CD4-positive, alpha-beta T cell treated with Interleukin-17A for 4 hours (primary cell): ENCODE results near the gene ACTL6B.
"Not testable (repeated sequence)": the region's sequence is repeated elsewhere in the genome, so short reads cannot be mapped to it uniquely, and the experiment has no call there.

Experiments
- DNase-seq: peaks from one replicate; pipeline ENCODE4 v3.0.0-alpha.2; 2020; ENCODE audit warnings: mixed read lengths

The ACTL6B gene

DNA sequence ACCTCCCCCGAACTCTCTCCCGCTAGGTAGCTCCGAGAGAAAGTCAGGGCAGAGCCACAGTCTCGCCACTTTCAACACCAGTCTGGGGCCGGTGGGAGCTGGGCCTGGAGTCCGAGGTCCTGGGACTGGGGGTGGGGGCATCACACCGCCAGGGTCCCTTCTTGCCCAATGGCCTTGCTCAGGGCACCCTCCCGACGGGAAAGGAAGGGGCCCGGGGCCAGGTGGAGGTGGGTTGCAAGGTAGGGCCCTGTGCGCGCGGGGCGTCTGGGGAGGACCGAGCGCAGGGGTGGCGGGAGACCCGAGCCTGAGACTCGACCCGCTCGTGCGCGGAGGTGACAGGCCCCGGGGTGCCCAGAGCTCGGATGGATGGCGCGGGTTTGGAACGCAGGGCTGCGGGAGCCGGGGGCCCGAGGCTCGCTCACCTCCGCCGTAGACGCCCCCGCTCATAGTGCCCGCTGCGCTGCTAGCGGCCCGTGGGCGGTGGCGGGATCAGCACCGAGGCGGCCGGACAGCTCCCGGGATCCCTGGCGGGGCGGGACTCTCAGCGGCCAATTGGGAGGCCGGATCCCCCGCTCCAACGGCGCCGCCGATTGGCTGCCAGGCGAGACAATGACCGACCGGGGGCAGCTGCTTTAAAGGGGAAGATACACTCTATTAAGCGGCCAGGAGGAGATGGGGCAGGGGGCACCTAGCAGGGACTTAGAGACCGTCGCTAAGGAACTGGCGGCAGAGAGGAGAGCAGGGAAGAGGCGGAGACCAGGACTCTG lies at the start of gene ACTL6B:
ACTL6B (minus strand) TSS at position 541 of the 767 bp plus-strand sequence; CDS start at position 447, 94 bp downstream.
- DNase-seq, result peak; percentile 58

DNA sequence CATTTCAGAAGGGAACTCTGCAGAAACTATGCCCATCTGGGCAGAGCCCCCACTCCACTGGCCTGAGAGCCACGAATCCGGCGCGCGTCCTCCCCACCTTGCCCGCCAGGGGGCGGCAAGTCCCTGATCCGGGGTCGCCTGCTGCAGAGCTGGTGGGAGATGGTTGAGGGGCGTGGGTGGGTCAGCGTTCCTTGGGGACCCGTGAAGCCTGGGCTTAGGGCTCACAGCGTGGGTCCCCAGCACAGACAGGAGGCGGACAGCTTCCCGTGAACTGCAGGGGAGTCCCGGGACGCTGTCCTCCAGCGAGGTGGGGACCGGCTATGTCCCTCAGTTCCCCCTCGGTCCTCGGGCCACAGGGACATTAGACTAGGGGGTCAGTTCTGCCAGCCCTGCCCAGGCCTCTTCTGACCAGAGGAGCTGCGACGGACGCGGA lies 49.1 kb upstream of the ACTL6B start:
- peak; percentile 82 for DNase-seq

DNA sequence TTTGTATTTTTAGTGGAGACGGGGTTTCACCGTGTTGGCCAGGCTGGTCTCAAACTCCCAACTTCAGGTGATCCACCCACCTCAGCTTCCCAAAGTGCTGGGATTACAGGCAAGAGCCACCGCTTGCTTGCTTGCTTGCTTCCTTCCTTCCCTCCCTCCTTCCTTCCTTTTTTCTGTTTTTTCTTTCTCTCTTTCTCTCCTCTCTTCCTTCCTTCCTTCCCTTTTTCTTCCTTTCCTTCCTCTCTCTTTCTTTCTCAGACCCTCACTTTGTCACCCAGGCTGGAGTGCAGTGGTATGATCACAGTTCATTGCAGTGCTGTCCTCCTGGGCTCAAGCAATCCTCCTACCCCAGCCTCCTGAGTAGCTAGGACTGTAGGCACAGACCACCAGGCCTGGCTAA lies 44.8 kb upstream of the ACTL6B start:
- DNase-seq, result not testable (repeated sequence)

DNA sequence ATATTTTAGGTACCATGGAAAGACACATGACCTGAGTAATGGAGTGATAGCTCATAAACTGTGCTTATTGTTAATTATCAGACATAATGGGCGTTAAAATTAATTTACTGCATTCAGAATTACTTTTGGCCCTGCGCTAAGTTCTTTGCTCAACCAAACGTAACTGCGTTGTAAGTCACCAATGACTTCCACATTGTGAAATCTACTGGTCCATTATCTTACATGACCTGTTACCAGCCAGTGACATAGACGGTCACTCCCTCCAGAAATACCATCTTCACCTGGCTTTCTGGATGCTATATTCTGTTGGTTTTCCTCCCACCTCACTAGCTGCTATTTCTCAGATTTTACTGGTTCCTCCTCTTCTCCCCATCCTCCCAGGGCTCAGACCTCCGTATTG lies 42.8 kb upstream of the ACTL6B start:
- DNase-seq, result no peak

DNA sequence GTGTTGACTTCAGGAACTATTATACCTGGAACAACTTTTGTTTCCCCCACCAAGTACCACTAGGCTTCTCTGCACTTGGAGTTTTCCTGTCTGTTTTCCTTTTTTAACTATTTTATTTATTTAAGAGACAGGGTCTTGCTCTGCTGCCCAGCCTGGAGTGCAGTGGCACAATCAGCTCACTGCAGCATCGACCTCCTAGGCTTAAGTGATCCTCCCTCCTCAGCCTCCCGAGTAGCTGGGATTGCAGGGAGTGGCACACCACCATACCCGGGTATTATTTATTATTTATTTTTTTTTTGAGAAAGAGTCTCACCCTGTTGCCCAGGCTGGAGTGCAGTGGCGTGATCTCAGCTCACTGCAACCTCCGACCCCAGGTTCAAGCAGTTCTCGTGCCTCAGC lies 39.9 kb upstream of the ACTL6B start:
- DNase-seq, result no peak

DNA sequence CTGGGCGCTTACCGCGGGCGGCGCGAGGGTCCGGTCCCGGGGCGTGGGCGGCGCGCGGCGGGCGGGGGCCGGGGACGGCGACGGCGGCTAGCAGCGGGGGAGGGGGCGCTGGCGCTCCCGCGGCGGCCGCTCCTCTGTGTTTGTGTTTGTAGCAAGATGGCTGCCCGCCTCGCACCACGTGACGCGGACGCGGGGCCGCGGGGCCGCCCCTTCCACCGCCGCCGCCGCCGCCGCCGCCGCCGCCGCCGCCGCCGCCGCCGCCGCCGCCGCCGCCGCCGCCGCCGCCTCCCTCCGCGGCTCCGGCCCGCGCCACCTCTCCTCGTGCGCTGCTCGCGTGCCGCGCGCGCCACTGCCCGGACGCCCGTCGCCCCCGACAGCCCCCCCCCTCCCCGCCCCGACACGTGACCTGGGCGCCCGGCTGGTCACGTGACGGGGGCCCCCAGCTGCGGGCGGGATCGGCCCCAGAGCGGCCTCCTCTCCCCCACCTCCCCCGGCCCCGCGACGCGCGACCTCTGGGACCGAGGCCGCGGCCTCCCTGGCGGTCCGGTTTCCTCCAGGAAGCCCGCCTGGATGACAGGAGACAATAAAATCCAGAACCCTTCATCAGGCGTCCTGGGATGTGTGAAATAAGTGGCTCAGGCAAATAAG lies 38.0 kb upstream of the ACTL6B start, which contains the start of gene GIGYF1:
GIGYF1 (minus strand) TSS at position 153 of the 648 bp plus-strand sequence. CDS start 6,012 bp downstream, outside the sequence.
- DNase-seq, result peak; percentile 81

DNA sequence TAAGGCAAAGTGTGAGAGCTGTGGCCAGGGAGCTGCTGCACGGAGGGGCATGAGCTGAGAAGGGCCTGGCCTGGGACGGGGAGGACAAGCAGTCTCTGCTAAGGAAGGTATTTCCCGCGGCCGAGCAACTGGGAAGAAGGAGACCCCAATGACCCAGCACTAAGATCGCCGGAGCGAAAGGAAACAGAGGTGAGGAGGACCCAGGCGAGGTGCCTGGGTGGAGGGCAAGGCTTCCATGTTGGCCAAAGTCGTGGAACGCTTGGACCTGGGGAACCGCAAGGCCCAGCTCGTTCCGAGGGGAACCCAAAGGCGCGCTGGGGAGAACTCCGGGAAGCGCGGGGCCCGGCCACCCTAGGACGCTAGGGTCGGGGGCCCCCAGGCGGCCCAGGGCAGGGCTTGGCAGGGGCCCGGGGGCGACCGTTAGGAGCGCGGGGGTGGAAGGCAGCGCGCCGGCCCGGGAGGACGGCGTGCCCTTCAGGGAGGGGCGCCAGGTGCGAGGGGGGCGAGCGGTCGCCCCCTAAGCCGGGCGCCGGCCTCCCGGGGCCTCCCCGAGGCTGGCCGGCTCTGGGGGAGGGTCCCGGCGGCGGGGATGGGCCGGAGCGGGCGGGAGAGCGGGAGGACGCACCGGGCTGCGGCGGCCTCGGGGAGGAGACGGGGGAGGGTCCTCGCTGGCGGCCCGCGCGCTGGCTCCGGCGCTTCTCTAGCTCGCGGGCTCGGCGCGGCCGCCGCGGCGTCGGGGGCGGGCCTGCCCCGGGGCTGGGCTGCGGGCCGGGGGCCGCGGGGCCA lies 37.3 kb upstream of the ACTL6B start:
- DNase-seq, result no peak

DNA sequence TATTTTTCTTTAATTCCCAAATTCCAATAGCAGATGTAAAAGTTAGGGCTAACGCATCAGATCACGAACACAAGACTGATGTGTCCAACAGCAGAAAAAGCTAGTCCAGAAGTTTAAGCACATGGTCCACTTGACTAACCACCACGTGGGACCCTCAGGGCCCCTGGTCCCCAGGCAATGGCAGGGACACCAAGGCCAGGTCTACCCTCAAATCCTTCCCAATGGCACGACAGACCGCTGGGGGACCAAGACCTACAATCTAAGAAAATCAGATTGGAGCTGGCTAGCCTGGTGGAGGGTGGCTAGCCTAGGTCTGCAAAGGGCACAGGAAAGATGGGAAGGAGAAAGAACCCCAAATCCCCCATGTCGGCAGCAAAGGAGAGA lies 36.3 kb upstream of the ACTL6B start:
- DNase-seq, result no peak

DNA sequence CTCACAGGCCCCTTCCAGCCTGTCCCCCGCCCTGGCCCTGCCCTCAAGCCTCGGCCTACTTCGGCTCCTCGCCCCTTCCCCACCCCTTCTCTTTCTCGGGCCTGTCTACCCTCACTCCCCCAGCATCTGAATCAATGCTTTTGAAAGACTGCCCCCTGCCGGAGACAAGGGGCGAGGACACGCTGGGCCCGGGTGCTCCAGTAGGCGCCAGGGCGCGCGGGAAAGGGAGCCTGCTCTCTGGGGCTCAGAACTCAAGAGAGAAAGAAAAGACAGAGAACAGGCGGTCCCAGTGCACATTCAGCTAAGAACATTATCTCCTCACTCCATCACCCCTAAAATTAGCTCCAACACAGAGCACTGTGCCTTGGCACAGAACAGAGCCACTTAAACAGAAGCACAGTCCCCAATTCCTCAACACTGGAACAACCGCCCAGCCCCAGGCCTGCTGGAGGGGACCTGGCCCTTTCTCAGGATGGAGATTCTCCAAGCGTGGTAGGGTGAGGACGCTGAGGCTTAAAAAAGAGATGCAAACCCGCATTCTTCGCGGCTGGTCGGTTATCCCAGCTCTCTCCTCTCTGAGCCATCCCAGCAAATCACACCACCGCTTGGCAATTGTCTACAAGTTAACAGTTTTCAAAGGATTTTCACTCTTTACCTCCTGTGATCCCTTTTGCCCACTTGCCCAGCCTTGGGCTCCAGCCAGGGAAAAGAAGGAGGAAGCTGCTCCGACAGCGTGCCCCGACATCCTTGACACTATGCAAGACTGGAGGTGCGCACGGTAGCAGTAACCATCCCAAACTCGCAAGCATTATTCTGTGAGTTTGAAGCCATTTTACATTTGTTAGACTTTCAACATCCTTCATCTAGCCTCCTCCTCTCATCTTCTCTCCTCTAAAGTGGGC lies 35.7 kb upstream of the ACTL6B start:
- DNase-seq, result peak; percentile 89

DNA sequence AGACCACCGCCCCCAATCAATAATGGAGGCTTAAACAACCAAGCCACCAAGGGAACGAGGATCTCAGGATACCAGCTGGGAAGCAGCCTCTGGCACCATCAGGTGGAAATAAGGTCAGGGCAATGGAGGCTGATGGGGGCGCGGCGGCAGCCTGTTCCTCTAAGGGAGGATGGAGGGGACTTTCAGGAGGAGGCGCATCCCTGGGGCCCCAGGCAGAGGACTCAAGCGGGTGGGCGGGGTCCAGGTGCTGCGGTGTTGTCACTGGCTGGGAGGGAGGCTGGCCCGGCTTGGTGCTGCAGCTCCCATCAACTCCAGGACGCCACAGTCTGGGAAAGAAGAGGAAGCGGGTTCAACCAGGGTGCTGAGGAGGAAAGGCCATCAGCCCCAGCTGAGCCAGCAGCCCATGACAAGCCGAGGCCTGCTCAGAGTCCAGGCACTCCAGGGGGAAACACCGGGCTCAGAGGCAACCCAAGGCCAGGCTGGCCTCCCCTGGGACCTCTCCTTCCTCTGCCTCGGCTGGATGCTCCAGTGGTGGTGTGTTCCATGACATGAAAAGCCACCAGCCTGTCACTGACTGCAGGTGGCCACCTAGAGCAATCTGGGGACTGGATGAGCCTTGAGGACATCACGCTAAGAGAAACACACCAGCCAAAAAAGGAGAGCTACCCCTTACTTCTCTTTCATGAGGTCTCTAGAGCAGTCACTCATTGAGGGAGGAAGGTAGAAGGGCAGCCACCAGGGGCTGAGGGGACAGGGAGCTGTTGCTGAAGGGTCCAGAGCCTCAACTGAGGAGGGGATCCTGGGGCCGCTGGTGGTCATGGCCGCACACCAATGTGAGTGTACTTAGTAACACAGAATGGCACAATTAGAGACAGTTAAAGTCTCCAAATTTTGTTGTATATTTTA lies 33.2 kb upstream of the ACTL6B start:
- no peak for DNase-seq

DNA sequence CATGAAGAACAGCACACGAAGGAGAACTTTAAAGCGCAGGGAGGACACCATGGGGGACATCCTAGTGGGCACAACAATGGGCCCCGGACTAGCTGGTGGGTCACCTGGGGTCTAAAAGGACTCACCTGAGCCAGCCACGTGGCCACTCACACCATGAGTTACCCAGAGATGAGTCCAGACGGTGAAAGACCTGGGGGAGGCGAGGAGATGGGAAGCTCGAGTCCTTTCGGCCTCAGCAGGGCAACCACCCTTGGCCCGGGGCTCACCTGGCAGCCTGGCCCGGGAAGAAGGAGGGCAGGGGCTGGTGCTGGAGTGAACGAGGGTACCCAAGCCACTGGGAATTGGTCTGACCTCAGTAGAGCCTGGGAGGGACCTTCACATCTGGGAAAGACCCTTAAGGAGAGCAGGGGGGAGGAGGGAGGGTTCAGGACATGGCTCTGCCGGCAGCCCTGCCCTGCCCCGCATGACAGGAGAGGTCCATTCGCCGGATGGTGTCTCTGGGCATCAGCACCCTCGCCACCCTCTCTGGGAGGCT lies 32.1 kb upstream of the ACTL6B start:
- no peak for DNase-seq

DNA sequence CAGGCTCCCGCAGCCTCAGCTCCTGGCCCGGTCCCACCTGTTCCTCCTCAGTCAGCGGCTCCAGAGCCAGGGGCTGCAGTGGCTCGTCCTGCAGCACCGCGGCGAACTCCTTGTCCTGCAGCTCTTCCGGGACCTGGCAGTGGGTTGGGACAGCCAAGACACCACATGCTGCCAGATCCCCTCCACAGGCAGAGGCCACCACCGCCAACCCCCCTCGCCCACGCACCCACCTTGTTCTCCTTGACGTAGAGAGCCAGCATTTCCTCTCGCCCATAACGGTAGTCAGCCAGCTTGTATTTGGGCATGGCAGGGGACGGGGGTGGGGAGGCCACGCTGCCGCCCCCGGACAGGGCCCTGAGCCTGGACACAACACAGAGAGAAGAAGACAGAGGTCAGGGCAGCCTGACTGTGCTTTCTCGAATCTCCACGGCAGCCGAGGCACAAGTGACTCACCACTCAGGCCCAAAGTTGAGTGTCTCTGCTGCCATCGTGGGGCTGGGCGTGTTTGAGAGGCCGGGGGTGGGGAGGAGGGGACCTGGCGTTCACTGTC lies 31.6 kb upstream of the ACTL6B start:
- DNase-seq, result no peak

DNA sequence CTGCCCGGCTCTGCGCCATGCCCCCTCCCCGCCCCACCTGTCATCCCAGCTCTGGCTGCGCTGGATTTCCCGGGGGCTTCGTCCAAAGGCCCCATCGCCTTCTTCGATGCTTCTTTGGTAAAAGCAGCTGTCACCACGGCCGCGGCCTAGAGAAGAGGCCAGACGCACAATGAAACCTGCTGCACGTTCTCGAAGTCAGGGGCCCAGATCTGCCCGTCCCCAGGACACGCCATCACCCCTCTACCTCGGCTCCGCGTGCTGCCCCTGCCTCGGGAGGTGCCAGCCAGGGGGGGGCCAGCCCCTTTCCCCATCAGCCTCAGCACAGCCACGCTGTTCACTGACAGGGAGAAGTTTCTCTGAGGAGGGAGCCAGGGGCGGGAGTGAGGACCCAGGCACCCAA lies 31.0 kb upstream of the ACTL6B start:
- DNase-seq, result no peak

DNA sequence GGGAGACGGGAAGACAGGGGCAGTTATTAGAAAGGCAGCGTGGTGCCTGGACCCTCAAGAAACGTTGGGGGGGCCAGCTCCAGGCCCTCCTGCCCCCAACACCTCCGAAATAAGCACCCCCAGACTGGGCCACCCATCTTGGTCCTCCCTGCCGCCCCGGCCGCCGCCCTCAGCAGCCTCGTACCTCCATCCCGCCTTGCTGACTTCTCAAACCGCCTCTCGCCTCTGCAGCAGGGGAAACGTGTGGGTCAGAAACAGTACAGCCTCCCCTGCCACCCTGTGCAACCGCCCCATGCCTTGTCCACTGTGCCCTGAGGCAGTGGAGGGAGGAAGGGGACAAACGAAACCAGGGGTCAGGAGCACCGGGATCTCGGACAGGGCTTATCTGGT lies 30.6 kb upstream of the ACTL6B start:
- no peak for DNase-seq

DNA sequence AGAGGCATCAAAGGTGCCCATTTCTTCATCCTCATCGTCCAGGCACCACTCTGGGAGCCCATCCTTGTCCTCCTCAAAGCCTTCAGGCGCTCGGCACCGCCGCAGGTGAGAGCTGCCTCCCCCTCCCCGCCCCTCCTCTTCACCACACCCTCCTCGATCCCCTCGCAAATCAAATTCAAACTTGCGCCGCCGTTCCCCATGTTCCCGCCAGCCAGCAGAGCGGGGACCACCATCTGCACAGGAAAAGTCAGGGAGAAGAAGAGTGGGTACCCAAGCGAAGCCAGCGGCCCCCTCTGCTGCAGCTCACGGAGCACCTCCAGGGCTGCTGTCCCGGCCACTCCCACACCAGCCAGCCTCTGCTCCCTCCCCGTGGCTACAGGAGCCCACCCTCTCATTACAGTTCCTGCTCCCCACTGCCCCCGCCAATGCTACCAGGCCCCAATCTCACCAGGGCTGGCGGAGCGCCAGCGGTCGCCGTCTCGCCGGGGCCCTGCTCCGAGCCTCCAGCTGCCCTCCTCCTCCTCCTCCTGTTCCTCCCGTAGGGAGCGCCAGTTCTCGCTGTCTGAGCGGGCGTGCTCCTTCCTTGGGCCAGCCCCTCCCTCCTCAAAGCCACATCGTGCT lies 30.1 kb upstream of the ACTL6B start:
- no peak for DNase-seq

DNA sequence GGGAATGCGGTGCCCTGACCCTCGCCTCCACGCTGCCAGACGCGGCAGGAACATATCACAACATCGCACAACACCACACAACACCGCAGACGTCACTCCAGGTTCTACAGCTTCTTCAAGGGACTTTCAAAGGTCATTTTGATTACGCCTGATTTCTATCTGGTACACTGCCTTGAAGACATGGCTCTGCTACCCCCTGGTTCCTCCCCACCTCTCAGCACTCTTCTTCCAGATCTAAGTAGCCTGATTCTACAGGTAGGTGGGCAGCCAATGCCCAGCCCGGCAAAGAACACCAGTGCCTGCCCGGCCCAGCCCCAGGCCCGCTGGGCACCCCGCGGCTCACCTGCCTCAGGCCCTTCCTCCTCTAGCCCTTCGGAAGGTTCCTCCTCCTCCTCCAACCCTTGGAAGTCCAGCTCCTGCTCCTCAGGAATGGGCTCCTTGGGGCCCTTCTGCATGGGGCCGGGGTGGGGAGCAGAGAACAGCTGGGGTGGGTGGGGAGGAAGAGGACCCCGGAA lies 29.4 kb upstream of the ACTL6B start:
- DNase-seq, result no peak

DNA sequence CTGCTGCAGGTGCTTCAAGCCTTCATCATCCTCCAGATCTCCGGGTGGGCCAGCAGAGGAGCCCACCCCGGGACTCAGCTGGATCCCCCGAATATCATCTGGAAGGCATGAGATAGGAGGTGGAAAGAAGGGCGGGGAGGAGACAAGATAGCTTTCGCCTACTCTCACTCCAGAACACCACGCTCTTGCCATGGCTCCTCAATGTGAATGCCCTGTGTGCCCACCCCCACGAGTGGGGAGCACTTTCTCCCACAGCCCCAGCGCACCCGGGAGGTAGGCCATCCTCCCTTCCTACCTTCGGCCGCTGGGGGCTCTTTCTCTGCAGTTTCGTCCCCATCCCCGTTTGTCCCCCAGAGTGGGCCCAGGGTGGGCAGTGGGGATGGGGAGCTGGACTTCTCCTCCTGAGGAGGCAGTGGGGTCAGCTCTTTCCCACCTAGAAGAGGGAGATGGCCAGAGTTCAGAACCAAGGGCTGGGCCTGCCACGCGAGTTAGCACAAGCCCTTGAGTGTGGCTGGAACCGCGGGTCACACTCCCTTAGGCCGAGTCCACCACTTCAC lies 28.9 kb upstream of the ACTL6B start:
- no peak for DNase-seq

DNA sequence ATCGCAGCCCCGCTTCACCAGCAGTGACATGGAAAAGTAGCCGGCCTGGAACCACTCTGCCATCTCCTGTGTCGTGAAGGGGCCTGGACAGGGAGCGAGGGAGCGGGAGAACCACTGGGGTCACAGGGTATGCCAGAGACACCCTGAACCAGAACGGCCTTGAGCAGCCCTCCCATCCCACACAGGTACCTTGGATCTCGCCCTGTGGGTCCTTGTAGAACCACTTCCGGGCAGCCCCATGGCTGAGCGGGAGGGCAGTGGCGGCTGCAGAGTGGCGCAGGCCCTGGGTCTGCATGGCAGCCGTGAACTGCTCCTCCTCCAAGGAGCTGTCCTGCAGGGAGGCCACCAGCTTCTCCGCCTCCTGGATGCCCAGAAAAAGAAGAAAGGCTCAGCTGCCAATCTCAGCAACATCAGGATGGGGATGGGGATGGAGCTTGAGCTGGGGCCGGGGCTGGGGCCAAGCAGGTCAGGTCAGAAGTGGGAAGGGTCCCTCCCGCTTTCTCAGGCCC lies 28.3 kb upstream of the ACTL6B start:
- no peak for DNase-seq
